GM13977 (cell line): ENCODE measurements around the gene STXBP2.

ENCODE experiments used
- DNase-seq: peaks from one replicate; pipeline ENCODE4 v3.0.0; 2012; ENCODE audit warnings: low spot score
- in situ Hi-C: fragments of 300-500 bp; cut with MboI; formaldehyde crosslinking; loops from one replicate; pipeline ENCODE4 v1.12.0; 2022; ENCODE audit warnings: low sequenced_read_pairs, low pct_unique_long_range_greater_than_20kb, mixed read lengths, inconsistent platforms; ENCODE audit not compliant: unreplicated experiment
- TF ChIP-seq, protein P1 (sequence below): IDR thresholded peaks from 2 replicates; pipeline ENCODE4 v1.5.1; 2012; ENCODE audit warnings: mild to moderate bottlenecking, control low read depth; ENCODE audit not compliant: insufficient read depth; ENCODE audit errors: extremely low read depth, missing control alignments

STXBP2 gene

DNA sequence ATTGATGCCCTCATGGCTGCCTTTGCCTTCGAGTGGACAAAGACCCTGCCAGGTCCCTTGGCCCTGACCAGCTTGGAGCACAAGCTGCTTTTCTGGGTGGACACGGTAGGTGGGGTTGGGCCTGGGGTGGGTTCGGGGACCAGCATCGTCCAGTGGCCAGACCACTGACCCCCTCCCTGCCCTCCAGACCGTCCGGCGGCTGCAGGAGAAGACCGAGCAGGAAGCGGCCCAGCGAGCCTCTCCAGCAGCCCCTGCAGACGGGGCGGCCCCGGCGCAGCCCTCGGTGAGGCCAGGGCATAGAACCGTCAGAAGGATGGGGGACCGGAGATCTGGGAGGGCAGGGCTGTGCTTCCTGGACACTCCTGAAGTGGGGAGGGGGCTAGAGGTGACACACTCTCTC, 30.6 kb upstream of the STXBP2 start:
- no peak for DNase-seq
- in situ Hi-C loops: no loop called here
- TF ChIP-seq, protein P1, sequence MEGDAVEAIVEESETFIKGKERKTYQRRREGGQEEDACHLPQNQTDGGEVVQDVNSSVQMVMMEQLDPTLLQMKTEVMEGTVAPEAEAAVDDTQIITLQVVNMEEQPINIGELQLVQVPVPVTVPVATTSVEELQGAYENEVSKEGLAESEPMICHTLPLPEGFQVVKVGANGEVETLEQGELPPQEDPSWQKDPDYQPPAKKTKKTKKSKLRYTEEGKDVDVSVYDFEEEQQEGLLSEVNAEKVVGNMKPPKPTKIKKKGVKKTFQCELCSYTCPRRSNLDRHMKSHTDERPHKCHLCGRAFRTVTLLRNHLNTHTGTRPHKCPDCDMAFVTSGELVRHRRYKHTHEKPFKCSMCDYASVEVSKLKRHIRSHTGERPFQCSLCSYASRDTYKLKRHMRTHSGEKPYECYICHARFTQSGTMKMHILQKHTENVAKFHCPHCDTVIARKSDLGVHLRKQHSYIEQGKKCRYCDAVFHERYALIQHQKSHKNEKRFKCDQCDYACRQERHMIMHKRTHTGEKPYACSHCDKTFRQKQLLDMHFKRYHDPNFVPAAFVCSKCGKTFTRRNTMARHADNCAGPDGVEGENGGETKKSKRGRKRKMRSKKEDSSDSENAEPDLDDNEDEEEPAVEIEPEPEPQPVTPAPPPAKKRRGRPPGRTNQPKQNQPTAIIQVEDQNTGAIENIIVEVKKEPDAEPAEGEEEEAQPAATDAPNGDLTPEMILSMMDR: no peak

DNA sequence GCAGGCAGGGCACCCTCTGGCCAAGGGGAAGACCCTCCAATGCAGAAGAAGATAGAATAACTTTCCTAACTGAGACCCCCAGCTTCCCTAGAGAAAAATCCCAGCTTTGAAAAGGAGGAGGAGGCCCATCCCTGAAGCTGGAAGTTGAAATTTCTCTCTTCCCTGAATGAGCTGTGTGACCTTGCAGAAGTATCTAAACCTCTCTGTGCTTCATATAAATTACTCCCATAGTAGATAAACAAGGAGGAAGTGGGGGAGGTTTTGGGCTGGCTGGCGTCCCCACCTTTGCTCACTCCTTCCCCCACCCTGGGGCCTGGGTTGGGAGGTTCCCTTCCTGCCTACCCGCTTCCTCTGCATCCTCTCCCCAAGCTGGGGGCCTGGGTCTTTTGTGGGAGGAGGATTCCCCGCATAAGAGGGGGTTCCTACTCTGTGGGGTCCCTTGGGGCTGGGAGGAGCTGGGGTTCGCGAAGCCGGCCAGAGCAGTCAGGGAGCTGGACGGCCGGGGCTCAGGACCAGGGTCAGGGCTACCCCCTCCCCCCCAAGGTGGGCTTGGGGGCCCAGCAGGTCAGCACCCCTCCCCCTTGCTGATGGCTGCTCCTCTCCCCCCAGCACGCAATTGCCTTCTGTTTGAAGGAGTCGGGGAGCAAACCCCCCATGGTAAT, 29.6 kb upstream of the STXBP2 start:
- TF ChIP-seq, protein P1: no peak
- DNase-seq: no peak
- in situ Hi-C loops: no loop called here

DNA sequence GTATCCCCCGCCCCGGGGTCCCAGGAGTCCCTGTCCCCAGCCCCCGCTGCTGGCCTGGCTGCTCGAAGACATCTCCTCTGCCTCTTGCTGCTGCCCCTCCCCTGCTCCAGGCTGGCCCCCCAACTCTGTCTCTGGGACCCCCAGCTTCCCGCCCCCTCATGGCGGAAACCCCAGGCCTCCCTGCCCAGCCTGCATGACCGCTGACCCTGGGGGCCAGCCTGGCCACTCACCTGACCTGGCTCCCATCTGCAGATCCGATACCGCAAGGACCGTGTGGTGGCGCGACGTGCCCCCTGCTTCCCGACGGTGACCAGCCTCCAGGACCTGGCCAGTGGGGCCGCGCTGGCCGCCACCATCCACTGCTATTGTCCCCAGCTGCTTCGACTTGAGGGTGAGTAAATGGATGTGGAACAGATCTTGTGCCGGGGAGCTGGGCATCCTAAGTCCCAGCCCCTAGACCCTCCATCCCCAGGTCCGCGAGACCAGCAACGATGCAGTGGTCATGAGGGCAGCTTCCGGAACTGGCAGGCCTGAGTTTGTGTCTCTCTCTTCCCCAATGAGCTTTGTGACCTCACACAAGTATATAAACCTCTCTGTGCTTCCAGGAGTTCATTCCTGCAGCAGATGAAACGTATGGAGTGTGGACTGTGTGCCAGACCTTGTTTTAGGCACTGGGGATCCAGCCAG, 28.9 kb upstream of the STXBP2 start:
- TF ChIP-seq, protein P1: no peak
- DNase-seq: no peak
- in situ Hi-C loops: no loop called here

DNA sequence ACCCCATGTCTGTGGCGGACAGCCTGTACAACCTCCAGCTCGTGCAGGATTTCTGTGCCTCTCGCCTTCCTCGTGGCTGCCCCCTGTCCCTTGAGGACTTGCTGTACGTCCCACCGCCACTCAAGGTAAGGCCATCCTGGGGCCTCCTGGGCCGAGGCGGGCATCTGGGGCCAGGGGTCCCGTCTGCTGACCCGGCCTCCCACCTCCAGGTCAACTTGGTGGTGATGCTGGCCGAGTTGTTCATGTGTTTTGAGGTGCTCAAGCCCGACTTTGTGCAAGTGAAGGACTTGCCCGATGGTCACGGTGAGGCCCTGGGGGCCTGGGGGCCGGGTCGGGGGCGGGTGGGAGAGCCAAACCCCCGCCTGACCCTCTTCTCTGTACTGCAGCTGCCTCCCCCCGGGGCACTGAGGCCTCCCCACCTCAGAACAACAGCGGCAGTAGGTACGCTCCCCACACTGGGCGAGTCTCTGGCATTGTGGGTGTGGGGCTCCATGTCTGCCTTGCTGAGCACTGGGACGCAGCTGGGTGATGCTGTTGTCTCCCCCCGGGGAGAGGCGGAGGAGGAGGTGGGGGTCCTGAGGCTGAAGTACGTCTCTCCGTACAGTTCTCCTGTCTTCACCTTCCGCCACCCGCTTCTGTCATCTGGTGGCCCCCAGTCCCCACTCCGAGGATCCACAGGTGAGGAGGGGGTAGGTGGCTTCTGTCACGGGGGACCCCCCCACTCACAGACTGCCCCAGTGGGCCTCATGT, 26.2 kb upstream of the STXBP2 start:
- no peak for DNase-seq
- TF ChIP-seq, protein P1: no peak
- in situ Hi-C loops: no loop called here

DNA sequence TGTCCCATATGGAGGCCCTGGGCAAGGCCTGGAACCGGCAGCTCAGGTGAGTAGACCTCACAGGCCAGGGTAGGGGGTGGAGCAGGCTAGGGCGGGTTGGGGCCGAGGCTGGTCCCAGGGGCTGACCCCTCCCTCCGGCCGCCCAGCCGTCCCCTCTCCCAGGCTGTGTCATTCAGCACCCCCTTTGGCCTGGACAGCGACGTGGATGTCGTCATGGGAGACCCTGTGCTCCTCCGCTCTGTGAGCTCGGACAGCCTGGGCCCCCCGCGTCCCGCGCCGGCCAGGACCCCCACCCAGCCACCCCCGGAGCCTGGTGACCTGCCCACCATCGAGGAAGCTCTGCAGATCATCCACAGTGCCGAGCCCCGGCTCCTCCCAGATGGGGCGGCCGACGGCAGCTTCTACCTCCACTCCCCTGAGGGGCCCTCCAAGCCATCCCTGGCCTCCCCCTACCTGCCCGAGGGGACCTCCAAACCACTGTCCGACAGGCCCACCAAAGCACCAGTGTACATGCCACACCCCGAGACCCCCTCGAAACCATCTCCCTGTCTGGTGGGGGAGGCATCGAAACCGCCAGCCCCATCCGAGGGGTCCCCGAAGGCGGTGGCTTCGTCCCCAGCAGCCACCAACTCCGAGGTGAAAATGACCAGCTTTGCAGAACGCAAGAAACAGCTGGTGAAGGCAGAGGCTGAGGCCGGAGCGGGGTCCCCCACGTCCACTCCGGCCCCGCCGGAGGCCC, 25.2 kb upstream of the STXBP2 start:
- TF ChIP-seq, protein P1: no peak

More for the DNA sequence above, 25.2 kb upstream of the STXBP2 start:
- in situ Hi-C loops: no loop called here
- no peak for DNase-seq
